Measurements from ENCODE around the gene FHIT.

The FHIT gene

DNA sequence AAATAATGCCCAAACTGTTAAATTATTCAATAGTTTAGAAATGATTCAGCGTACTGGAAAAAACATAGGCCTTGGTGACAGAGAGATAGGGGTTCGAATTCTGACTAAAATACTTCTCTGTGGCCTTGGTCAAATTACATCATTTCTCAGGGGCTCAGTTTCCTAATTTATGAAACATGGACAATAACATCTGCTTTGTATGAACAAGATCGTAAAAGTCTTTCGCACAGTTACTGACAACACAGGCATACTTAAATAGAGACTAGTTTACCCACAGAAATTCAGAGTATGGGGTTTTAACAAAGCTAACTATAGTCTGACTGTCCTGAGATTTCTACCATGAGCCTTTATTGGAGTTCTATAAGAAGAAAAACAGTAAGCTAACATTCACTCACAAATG, 440.4 kb downstream of the FHIT start:
- no peak for DNase-seq

DNA sequence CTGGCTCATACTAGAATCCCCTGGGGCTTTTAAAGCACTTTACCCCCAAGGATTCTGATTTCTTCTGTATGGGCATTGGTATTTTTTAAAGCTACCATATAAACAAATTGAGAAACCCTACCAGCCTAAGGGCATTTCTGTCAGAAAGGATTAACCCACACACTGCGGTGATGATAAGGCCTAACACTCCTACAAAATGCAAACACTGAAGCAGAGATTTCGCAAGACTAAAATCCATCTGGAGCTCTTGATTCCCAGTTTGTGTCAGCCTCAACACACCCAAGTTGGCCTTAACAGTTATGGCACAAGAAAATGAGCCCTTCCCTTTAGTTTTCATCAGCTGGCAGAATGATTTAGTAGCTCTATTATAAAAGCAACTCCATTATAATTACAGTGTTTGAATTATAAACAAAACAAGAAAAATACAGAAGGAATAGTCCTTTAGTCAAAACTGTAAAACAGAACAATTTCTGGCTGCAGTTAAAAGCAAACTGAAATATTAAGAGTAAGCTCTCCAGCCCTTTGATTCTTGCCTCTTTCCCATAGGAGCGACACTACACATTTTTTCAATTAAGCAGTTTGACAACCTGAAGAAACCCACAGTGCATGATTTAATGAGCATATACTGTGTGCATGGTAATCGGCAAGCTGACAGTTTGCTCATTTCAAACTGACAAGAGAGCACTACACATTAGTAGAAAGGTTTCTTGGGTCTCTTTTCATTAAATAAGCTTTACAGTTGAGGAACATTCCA, 441.2 kb downstream of the FHIT start:
- DNase-seq: no peak

- DNase-seq: no peak
Measured at GRCh38 chr3:60803216-60804173, 447.8 kb downstream of the FHIT start.

DNA sequence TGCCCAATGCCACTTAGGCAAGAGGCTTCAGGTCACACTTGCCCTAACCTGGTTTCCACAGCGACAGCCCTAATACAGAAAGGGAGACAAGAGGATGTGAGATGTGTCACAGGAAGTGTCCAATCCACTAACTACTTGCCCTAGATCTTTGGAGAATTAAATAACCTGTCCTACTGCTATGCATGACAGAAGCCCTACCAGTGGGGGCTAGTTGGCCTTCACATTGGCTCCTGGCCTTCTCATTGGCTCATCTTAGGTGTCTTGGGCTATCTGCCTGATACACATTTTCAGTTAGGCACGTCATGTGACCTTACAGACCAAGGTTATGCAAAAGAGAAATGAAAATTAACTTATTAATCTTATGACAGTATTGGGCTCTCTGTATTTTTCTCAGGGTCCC, 449.9 kb downstream of the FHIT start:
- DNase-seq: no peak

- DNase-seq: no peak
Measured at GRCh38 chr3:60798456-60798855, 452.8 kb downstream of the FHIT start.

GRCh38 chr3:60792249-60792852, 458.9 kb downstream of the FHIT start:
- DNase-seq: no peak

GRCh38 chr3:60788185-60788584, 463.1 kb downstream of the FHIT start:
- DNase-seq: no peak

GRCh38 chr3:60781935-60782334, 469.3 kb downstream of the FHIT start:
- no peak for DNase-seq

GRCh38 chr3:60779637-60780036, 471.6 kb downstream of the FHIT start:
- DNase-seq: no peak

DNA sequence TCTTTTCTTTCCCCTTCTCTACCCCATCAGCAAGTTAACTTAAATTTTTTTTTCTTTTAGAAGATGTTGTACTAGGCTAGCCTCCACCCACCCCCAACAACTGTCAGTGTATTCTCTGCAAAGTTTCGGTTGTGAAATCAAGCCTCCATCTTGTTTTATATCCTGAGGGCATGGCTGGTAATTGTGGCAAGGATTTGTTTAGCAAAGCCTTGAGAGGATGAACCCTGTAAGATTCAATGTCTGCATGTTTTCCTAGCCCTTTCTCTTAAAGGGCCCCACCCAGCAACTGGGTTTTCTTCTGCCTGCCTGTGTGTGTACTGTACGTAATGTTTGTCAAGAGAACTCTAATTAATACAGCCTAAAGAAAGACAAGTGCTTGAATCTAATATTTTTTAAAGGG, 475.3 kb downstream of the FHIT start:
- no peak for DNase-seq

DNA sequence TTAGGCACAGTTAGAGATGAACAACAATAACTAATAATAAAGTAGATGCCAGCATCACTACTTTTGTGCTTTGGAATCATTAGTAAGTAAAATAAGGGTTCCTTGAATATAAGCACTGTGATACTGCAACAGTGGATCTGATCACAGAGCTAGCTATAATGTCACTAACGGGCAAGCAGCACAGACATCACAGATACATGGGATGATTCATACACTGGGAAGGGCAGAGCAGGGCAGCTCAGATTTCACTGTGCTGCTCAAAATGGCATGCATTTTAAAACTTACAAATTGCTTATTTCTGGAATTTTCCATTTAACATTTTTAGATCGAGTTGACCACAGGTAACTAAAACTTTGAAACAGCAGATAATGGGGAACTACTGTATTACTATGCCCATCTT, 476.6 kb downstream of the FHIT start:
- DNase-seq: no peak

GRCh38 chr3:60772584-60772983, 478.7 kb downstream of the FHIT start:
- no peak for DNase-seq

DNA sequence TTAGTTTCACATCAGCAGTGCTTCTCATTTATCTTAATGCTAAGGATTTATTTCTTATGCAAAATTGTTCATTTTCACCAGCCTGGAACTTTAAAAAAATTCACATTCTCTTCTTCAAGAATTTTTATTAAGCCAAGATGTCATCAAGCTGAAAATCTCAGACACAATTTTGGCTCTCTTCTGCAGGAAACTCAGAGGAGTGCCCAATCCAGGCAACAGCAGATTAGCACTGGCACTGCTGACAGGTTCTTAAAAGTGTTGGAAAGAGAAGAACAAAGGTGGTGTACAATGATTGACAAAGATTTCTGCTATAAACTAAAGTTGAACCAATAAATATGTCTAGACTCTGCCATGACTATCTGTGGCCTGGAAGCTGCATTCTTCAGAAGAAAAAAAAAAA, 479.5 kb downstream of the FHIT start:
- DNase-seq: no peak

DNA sequence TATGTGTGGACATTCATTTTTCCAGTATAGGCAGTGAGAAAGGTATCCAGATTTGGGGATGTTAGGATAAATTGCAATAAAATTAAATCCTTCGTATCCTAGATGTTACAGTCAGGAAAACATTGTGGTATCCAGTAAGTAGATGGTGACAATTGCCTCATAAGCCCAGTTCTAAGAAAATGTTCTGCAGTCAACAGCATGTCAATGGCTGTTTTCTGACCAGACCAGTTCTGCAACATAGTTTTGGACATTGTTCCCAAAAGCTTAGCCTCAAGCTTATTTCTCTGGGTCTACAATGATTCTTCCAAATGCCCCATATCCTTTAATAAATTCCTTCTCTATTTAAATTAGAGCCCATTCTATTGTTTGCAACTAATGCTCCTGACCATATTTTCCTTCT, 480.7 kb downstream of the FHIT start:
- DNase-seq: no peak

DNA sequence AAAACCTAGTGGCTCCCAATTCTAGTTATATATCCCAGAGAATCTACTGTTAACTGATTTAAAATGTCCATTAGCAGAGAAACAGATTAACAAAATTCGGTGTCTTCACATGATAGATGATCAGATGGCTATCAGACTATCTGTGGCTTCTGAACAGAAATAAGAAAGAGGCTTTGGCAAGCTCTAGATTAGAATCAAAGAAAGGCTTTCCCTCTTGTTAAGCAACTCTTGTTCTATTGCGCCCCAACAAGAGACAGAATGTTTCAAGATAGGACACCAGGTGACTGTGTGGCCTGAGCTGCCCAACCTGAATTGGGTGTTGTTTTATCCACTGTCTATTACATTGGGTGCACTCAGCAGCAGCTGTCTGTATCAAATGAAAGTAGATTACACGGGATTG, 483.7 kb downstream of the FHIT start:
- DNase-seq: no peak

DNA sequence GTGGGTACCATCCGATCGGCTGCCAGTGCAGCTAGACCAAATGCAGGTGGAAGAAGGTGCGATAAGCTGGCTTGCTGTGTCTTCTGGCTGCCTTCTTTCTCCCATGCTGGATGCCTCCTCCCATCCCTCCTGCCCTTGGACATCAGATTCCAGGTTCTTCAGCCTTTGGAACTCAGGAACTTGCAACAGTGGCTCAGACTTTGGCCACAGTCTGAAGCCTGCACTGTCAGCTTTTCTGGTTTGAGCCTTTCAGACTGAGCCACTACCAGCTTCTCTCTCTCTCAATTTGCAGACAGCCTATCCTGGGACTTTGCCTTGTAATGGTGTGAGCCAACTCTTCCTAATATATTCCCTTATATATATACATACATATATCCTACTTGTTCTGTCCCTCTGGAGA, 485.5 kb downstream of the FHIT start:
- DNase-seq: no peak

- no peak for DNase-seq
Measured at GRCh38 chr3:60764870-60765269, 486.4 kb downstream of the FHIT start.

- no peak for DNase-seq
Measured at GRCh38 chr3:60760145-60760544, 491.1 kb downstream of the FHIT start.

GRCh38 chr3:60759439-60759838, 491.8 kb downstream of the FHIT start:
- no peak for DNase-seq

- no peak for DNase-seq
Measured at GRCh38 chr3:60758831-60759230, 492.4 kb downstream of the FHIT start.

GRCh38 chr3:60758171-60758570, 493.1 kb downstream of the FHIT start:
- no peak for DNase-seq

DNA sequence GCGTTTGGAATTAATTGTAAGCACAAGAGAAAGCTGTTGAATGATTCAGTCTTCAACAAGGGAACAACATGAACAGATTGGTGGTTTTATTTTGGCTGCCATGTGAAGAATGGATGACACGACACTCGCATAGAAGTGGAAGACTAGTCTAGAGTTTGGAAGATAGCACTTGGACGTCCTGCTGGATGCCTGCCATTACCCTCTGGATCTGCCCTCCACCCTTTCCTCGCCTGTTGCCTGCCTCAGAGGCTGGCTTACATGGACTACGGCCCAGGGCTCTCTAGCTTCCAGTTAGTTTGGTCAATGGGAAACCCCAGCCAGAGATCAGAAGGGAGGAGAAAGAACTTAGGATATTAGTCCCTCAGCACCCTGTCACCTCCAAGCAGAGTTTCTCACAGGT, 493.5 kb downstream of the FHIT start:
- DNase-seq: no peak

GRCh38 chr3:60756241-60757030, 494.8 kb downstream of the FHIT start:
- no peak for DNase-seq

Measured in NCI-H2029 treated with DMSO at 0.1 percent for 48 hours (cell line).